Measurements from ENCODE around the gene RAB6A. TPM values are rescaled to one million over a fixed set of nuclear protein-coding genes. Genes with fewer than 3 reads are reported as not detected.
A peak's percentile ranks its signal among the peaks of the same experiment; 100 is the strongest.

The RAB6A gene
- total RNA-seq (2014; rRNA removed; shearing (Covaris generic); ENCODE audit: low replicate concordance), result 50.9 and 76.3 TPM in 2 replicates

DNA sequence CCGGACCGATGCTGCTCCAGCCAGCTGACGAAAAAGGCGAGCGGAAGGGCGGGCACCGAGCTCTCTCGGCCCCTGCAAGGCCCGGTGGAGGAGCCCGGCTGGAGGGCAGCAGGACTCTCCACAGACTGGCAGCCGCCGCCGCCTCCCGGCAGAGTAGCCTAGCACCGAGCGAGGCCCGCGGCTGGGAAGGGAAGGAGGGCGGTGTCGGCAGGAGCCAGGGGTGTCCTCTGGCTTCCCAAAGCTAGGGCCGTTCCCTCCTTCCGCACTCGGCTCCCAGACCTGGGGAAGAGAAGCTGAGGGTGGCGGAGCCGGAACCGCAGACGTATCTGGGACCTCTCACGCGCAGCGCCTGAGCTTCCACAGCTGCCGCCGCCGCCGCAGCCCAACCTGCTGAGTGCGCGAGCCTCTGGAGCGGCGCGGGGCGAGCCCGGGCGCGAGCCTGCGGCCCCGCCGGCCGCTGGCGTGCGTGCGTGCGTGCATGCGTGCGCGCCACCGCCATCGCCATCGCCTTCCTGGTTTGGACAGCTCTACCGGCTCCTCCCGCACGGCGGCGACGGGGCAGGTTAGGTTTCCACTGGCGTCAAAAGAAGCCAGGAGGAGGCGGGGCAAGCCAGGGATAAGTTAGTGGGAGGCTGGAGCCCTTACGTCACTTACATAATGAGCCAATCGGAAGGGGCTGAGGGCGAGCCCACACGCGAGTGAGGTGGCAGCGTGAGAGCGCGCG, at the start of gene RAB6A:
TSS of gene RAB6A (minus strand) at position 396 of the 724 bp plus-strand sequence. CDS start 439 bp downstream, outside the sequence.
- Histone ChIP-seq H3K9me3 (ENCODE audit: low read length) (no peaks in the 10 kb centered on the region), H3K4me2 (ENCODE audit: low read depth, low read length, poor library complexity, severe bottlenecking) (peak within 1 kb of the TSS; percentile 91), H2AFZ (ENCODE audit: low read length) (peak within 1 kb of the TSS; percentile 33; the same call in 1 of the 2 replicates), H3K4me3 (ENCODE audit: low read length) (peak within 1 kb of the TSS; percentile 93), H4K20me1 (ENCODE audit: insufficient read depth, low read depth, low read length) (peaks cover 16% of the 10 kb centered on the region; the same call in 1 of the 2 replicates), H3K79me2 (ENCODE audit: low read length) (peaks cover 48% of the 10 kb centered on the region), H3K4me1 (ENCODE audit: low read length) (peaks cover 27% of the 10 kb centered on the region), H3K36me3 (ENCODE audit: insufficient read depth, low read length) (peaks cover 4% of the 10 kb centered on the region; the same call in 1 of the 2 replicates), H3K9ac (ENCODE audit: low read length) (peak within 1 kb of the TSS; percentile 87), H3K27ac (ENCODE audit: low read length) (peak within 1 kb of the TSS; percentile 48), H3K27me3 (ENCODE audit: low read length) (no peaks in the 10 kb centered on the region), H3K9me2 (replicated peaks; ENCODE audit: insufficient read depth, low read length) (no peaks in the 10 kb centered on the region)
- DNase-seq, result peak; percentile 100

DNA sequence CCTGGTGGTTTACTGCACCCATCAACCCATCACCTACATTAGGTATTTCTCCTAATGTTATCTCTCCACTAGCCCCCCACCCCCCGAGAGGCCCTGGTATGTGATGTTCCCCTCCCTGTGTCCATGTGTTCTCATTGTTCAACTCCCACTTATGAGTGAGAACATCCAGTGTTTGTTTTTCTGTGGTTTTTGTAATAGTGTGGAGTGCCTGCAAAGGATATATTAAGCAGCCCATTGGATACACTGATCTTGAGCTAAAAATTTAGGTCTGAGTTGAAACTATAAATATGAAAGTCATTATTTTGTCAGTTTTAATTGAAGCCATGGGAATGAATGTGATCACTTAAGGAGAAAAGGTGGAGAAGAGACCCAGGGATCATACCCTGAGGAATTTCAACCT, 49.8 kb upstream of the RAB6A start:
- no peaks in the 10 kb centered on the region for H3K4me1 ChIP-seq (ENCODE audit: low read length)
- H3K4me2 ChIP-seq (ENCODE audit: low read depth, low read length, poor library complexity, severe bottlenecking), result no peak overlapping the region
- no peaks in the 10 kb centered on the region for H3K27me3 ChIP-seq (ENCODE audit: low read length)
- DNase-seq, result no peak
- no peaks in the 10 kb centered on the region; the same call in 1 of the 2 replicates for H3K36me3 ChIP-seq (ENCODE audit: insufficient read depth, low read length)
- no peak overlapping the region for H3K4me3 ChIP-seq (ENCODE audit: low read length)
- no peaks in the 10 kb centered on the region for H3K9me3 ChIP-seq (ENCODE audit: low read length)
- H2AFZ ChIP-seq (ENCODE audit: low read length), result no peak overlapping the region
- H3K9ac ChIP-seq (ENCODE audit: low read length), result no peak overlapping the region
- no peaks in the 10 kb centered on the region for H3K9me2 ChIP-seq (replicated peaks; ENCODE audit: insufficient read depth, low read length)
- H3K79me2 ChIP-seq (ENCODE audit: low read length), result peaks cover 27% of the 10 kb centered on the region
- H3K27ac ChIP-seq (ENCODE audit: low read length), result no peak overlapping the region
- no peaks in the 10 kb centered on the region for H4K20me1 ChIP-seq (ENCODE audit: insufficient read depth, low read depth, low read length)

DNA sequence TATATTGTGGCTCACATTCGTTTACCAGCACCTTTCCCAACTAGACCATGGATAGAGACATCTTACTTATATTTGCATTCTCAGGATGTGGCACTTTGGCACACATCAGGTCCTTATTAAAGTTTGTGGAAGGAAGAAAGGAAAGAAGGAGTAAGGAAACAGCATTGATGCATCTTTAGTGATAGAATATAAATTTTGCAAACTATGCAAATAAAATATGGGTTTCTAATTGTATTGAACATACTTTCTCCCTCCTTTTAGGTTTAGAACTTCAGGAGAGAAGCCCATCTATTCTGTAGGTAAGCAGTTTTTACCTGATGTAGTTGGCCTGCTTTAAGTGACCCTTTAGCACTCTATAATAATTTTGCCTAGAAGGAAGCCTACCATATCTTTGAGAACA, 47.2 kb upstream of the RAB6A start:
- Histone ChIP-seq H3K27ac (ENCODE audit: low read length) (no peak overlapping the region), H3K79me2 (ENCODE audit: low read length) (peaks cover 30% of the 10 kb centered on the region), H3K9me2 (replicated peaks; ENCODE audit: insufficient read depth, low read length) (no peaks in the 10 kb centered on the region), H2AFZ (ENCODE audit: low read length) (no peak overlapping the region), H3K4me1 (ENCODE audit: low read length) (no peaks in the 10 kb centered on the region), H3K4me3 (ENCODE audit: low read length) (no peak overlapping the region), H3K4me2 (ENCODE audit: low read depth, low read length, poor library complexity, severe bottlenecking) (no peak overlapping the region), H3K9me3 (ENCODE audit: low read length) (no peaks in the 10 kb centered on the region), H3K36me3 (ENCODE audit: insufficient read depth, low read length) (no peaks in the 10 kb centered on the region; the same call in 1 of the 2 replicates), H3K27me3 (ENCODE audit: low read length) (no peaks in the 10 kb centered on the region), H4K20me1 (ENCODE audit: insufficient read depth, low read depth, low read length) (no peaks in the 10 kb centered on the region), H3K9ac (ENCODE audit: low read length) (no peak overlapping the region)
- DNase-seq, result no peak

DNA sequence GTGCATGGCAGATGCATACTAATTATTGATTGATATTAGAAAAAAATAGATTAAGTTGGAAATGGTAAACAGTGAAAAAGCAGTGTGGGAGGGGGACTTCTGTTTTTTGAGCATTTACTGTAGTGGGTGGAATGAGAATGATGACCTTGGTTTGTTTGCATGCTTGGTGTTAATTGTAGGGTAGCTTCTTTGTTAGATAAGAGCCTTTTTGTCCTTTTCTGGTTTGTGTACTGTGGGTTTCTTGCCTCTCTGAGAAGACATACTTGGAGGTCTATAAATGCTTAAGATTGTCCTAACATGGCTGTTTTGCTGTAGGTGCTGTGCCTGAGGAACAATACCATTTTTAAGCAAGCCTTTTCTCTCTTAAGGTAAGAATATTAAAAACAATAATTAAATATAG, 43.8 kb upstream of the RAB6A start:
- DNase-seq, result no peak
- Histone ChIP-seq H4K20me1 (ENCODE audit: insufficient read depth, low read depth, low read length) (no peaks in the 10 kb centered on the region), H3K79me2 (ENCODE audit: low read length) (peaks cover 42% of the 10 kb centered on the region), H3K27me3 (ENCODE audit: low read length) (no peaks in the 10 kb centered on the region), H3K9me3 (ENCODE audit: low read length) (no peaks in the 10 kb centered on the region), H3K36me3 (ENCODE audit: insufficient read depth, low read length) (no peaks in the 10 kb centered on the region), H3K9ac (ENCODE audit: low read length) (no peak overlapping the region), H3K4me1 (ENCODE audit: low read length) (no peaks in the 10 kb centered on the region), H3K4me3 (ENCODE audit: low read length) (no peak overlapping the region), H3K4me2 (ENCODE audit: low read depth, low read length, poor library complexity, severe bottlenecking) (no peak overlapping the region), H2AFZ (ENCODE audit: low read length) (no peak overlapping the region), H3K27ac (ENCODE audit: low read length) (no peak overlapping the region), H3K9me2 (replicated peaks; ENCODE audit: insufficient read depth, low read length) (no peaks in the 10 kb centered on the region)

DNA sequence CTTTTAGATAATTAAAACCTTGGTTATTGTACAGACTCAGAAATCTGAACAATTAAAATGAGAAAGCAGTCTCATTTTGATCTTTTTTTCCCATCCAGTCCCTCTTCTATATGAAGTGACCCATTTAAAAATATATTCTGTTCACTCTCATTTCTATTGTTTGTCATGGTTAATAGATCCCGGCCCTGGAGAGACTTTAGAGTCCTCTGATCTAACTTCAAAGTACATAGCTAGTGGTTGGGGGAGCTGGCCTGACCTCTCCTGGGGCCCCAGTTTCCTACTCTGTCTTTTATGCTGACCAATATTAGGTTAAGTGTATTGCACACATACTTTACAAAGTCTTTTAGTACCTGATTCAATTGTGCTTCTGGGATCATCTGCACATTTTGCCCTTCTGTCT, 40.3 kb upstream of the RAB6A start:
- H2AFZ ChIP-seq (ENCODE audit: low read length), result no peak overlapping the region
- no peak overlapping the region for H3K27ac ChIP-seq (ENCODE audit: low read length)
- H3K79me2 ChIP-seq (ENCODE audit: low read length), result peaks cover 36% of the 10 kb centered on the region
- no peak overlapping the region for H3K4me3 ChIP-seq (ENCODE audit: low read length)
- H3K36me3 ChIP-seq (ENCODE audit: insufficient read depth, low read length), result no peaks in the 10 kb centered on the region
- H3K9me3 ChIP-seq (ENCODE audit: low read length), result no peaks in the 10 kb centered on the region
- no peaks in the 10 kb centered on the region for H3K4me1 ChIP-seq (ENCODE audit: low read length)
- no peak for DNase-seq
- no peaks in the 10 kb centered on the region for H4K20me1 ChIP-seq (ENCODE audit: insufficient read depth, low read depth, low read length)
- no peaks in the 10 kb centered on the region for H3K9me2 ChIP-seq (replicated peaks; ENCODE audit: insufficient read depth, low read length)
- no peaks in the 10 kb centered on the region for H3K27me3 ChIP-seq (ENCODE audit: low read length)
- no peak overlapping the region for H3K4me2 ChIP-seq (ENCODE audit: low read depth, low read length, poor library complexity, severe bottlenecking)
- H3K9ac ChIP-seq (ENCODE audit: low read length), result no peak overlapping the region

DNA sequence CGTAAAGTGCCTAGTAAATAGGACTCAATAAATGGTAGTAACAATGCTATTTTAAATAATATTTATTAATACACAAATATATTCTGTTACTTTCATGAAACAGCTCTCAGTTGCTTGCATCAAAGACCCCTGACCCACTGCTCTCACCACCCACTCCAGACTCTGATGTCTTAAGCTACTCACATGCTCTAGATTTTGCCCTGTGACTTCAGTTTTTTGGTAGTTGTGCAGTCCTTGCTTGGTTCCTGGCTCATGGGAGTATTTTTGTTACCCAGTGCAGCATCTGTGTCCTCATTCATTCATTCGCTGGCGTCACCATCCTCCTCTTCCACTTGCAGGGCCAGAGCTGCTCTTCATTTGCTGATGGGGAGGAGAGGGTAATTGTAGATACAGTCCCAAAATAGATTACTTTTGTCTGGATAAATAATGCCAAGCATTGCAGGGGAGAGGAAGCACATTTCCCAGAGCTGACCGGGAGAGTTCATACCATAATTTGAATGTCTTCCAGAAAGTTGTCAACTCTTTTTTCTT, 39.5 kb upstream of the RAB6A start:
- H3K9me3 ChIP-seq (ENCODE audit: low read length), result no peaks in the 10 kb centered on the region
- no peak overlapping the region for H3K4me3 ChIP-seq (ENCODE audit: low read length)
- DNase-seq, result no peak
- H3K9me2 ChIP-seq (replicated peaks; ENCODE audit: insufficient read depth, low read length), result no peaks in the 10 kb centered on the region
- no peak overlapping the region for H3K4me2 ChIP-seq (ENCODE audit: low read depth, low read length, poor library complexity, severe bottlenecking)
- no peaks in the 10 kb centered on the region for H3K36me3 ChIP-seq (ENCODE audit: insufficient read depth, low read length)
- H3K9ac ChIP-seq (ENCODE audit: low read length), result no peak overlapping the region
- no peaks in the 10 kb centered on the region for H3K4me1 ChIP-seq (ENCODE audit: low read length)
- no peak overlapping the region for H2AFZ ChIP-seq (ENCODE audit: low read length)
- H3K79me2 ChIP-seq (ENCODE audit: low read length), result peaks cover 34% of the 10 kb centered on the region
- no peaks in the 10 kb centered on the region for H4K20me1 ChIP-seq (ENCODE audit: insufficient read depth, low read depth, low read length)
- no peak overlapping the region for H3K27ac ChIP-seq (ENCODE audit: low read length)
- no peaks in the 10 kb centered on the region for H3K27me3 ChIP-seq (ENCODE audit: low read length)

DNA sequence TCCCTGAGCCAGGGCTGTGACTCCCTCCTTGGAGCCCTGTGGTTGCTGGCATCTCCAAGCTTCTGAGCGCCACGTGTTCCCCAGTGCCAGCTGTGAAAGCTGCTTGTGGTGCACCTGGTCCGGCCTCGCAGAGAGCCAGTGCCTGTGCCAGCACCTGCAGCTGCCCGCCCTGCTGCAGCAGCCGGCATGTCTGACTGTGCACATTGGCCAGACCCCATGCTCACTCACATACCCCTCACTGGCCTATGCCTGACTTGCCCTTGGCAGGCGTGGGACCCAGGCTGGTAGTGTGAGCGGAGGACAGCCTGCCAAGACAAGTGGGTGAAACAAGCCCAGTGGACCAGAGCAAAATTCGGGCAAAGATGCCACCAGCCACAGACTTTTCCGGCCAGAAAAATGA, 36.6 kb upstream of the RAB6A start:
- no peak overlapping the region for H3K27ac ChIP-seq (ENCODE audit: low read length)
- no peak overlapping the region for H3K4me2 ChIP-seq (ENCODE audit: low read depth, low read length, poor library complexity, severe bottlenecking)
- no peaks in the 10 kb centered on the region for H3K4me1 ChIP-seq (ENCODE audit: low read length)
- H3K9ac ChIP-seq (ENCODE audit: low read length), result no peak overlapping the region
- no peaks in the 10 kb centered on the region for H3K9me3 ChIP-seq (ENCODE audit: low read length)
- no peaks in the 10 kb centered on the region for H3K9me2 ChIP-seq (replicated peaks; ENCODE audit: insufficient read depth, low read length)
- no peak overlapping the region for H2AFZ ChIP-seq (ENCODE audit: low read length)
- DNase-seq, result no peak
- no peaks in the 10 kb centered on the region for H3K36me3 ChIP-seq (ENCODE audit: insufficient read depth, low read length)
- H3K4me3 ChIP-seq (ENCODE audit: low read length), result no peak overlapping the region
- H4K20me1 ChIP-seq (ENCODE audit: insufficient read depth, low read depth, low read length), result no peaks in the 10 kb centered on the region
- peaks cover 35% of the 10 kb centered on the region for H3K79me2 ChIP-seq (ENCODE audit: low read length)
- H3K27me3 ChIP-seq (ENCODE audit: low read length), result no peaks in the 10 kb centered on the region

DNA sequence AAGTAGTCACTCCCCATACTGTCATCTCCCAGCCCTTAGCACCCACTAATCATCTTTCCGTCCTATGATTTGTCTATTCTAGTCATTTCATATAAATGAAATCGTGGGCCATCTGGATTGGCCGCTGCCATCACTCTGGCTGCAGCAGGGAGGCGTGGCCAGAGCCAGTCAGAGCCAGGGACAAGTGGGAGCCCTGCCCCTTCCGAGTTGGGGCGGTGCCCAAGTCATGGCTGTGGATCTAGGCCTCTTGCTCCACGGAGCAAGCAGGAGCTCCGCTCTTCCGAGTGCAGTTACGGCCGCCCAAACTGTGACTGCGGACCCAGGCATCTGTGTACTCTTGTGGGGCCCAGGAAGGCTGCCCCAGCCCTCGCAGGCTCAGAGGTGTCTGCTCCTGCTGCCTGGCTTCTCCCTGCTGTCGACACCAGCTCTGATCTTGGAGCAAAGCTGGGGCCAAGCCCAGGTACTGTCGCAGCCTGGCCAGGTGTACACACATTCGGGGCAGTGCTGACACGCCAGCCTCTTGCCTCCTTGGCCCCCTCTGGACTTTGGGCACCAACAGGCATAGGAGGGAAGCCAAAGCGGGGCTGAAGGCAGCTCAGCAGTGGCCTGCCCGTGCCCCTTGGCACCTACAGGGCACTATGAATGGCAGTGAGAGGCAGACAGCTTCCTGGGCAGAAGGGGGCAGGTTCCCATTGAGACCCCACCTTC, 35.2 kb upstream of the RAB6A start:
- Histone ChIP-seq H3K4me2 (ENCODE audit: low read depth, low read length, poor library complexity, severe bottlenecking) (no peak overlapping the region), H3K79me2 (ENCODE audit: low read length) (peaks cover 35% of the 10 kb centered on the region), H3K9me3 (ENCODE audit: low read length) (no peaks in the 10 kb centered on the region), H3K4me1 (ENCODE audit: low read length) (no peaks in the 10 kb centered on the region; the same call in 1 of the 2 replicates), H3K27ac (ENCODE audit: low read length) (no peak overlapping the region), H3K27me3 (ENCODE audit: low read length) (no peaks in the 10 kb centered on the region), H3K9me2 (replicated peaks; ENCODE audit: insufficient read depth, low read length) (no peaks in the 10 kb centered on the region), H2AFZ (ENCODE audit: low read length) (no peak overlapping the region), H3K4me3 (ENCODE audit: low read length) (no peak overlapping the region), H3K36me3 (ENCODE audit: insufficient read depth, low read length) (no peaks in the 10 kb centered on the region), H4K20me1 (ENCODE audit: insufficient read depth, low read depth, low read length) (no peaks in the 10 kb centered on the region), H3K9ac (ENCODE audit: low read length) (no peak overlapping the region)
- DNase-seq, result no peak
